Fibroblast of skin of scalp (primary cell): ENCODE results near the gene AGBL1.

ENCODE experiments used
- DNase-seq: peaks from one replicate; pipeline ENCODE4 v3.0.0-alpha.2; 2013

Gene AGBL1

GRCh38 chr15:86743283-86743903 is 663.7 kb downstream of the AGBL1 start:
- no peak for DNase-seq

DNA sequence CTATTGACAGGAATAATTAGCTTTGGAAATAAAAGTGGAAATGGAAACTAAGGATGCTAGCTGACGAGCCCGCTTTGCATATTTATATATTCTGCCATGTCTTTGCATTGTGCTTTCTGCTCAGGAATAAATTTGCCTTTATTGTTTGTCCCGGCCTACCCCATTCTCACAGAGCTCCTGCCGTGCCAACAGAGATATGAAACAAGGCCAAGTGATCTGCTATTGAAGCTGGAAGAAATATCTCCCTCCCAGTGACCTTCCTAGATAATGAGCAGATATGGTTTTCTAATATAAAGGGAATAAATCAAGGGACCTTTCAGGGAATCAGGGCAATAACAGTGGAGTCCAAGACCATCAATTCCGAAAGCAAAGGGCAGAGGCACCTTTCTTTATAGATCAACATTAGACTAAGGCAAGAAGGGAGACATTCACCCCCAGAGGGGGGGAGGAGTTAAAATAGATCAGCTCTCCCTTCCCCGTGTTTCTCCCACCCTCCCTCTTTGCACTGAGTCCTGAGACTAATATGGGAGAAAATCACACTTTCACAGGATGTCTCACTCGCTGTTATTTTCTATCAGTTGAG is 664.6 kb downstream of the AGBL1 start:
- no peak for DNase-seq

DNA sequence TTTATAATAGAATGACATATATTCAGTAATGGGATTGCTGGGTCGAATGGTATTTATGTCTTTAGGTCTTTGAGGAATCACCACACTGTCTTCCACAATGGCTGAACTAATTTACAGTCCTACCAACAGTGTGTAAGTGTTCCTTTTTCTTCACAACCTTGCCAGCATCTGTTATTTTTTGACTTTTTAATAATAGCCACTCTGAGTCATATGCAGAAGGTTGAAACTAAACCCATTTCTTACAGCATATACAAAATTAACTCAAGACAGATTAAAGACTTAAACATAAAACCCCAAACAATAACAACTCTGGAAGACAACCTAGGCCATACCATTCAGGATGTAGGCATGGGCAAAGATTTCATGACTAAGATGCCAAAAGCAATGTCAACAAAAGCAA is 671.4 kb downstream of the AGBL1 start:
- no peak for DNase-seq

- no peak for DNase-seq
These were observed 675.2 kb downstream of the AGBL1 start for GRCh38 chr15:86754846-86755245.

GRCh38 chr15:86756688-86757087 is 677.0 kb downstream of the AGBL1 start:
- DNase-seq: no peak

- no peak for DNase-seq
These were observed 680.3 kb downstream of the AGBL1 start for GRCh38 chr15:86759800-86760523.

DNA sequence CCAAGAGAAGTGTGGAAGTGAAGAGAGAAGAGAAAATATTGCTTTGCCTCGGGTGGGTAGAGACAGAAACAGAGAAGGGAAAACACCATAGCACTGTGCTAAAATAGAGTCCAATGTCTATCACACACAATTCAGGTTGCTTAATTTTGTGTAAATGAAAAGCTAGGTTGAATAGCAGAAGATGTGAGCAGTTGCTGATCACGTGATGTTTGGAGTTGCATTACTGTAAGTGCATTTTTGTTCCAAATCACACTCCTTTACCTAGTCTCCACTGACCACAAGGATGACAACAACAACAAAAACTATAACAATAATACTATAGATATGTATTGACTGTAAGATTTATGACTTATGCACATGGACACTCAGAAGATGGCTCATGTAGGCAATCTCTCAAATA is 683.2 kb downstream of the AGBL1 start:
- no peak for DNase-seq

- no peak for DNase-seq
These were observed 684.4 kb downstream of the AGBL1 start for GRCh38 chr15:86764021-86764420.

DNA sequence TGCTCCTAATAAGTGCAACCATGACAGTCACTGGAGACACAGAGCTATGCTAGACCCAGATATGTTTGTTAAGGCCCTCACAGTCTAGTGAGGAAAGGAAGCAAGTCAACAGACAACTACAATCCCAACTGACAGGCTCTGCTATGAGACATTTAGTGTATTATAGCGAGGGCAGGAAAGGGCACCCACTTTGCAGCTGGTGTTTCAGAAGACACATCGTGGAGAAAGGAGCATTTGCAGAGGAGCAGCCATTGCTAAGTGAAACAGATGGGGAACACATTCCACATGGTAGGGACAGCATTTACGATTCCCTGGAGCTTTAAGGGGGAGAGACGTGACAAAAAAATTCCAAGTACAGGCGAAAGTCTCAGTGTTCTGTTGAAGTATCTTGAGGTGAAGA is 685.6 kb downstream of the AGBL1 start:
- no peak for DNase-seq

- no peak for DNase-seq
These were observed 692.8 kb downstream of the AGBL1 start for GRCh38 chr15:86772369-86773059.

GRCh38 chr15:86773736-86774135 is 694.1 kb downstream of the AGBL1 start:
- DNase-seq: no peak

DNA sequence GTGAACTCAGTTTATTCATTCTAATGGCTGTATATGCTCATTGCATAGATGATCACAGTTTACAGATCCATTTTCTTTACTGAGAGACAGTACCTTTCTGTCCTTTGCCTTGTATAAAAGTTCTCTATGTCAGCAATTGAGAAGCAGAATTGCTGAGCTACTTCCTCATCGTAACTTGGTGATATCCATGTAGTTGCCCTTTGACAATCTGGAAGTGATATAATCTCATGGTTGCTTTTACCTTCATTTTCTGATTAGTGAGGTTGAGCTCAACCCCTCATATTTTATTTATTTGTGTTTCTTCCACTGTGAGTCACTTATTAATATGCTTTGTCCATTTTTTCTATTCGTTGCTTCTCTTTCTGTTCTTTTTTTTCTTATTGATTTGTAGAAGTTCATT is 696.5 kb downstream of the AGBL1 start:
- no peak for DNase-seq

DNA sequence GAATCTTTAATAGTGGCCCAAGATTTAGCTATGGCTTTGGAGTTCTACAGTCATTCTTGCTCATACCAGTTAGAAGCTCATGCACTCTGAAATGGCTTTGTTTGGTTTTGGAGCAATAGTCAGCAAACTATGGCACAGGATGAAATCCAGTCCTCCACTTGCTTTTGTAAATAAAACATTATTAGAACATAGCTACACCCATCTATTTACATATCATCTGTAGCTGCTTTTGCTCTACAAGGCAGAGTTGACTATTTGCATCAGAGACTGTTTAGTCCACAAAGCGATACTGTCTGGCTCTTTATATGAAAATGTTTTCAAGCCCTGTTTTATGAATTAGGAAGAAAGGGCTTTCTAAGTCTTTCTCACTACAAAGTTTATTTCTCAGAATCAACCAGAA is 716.9 kb downstream of the AGBL1 start:
- DNase-seq: no peak

- no peak for DNase-seq
These were observed 717.5 kb downstream of the AGBL1 start for GRCh38 chr15:86797135-86797534.

DNA sequence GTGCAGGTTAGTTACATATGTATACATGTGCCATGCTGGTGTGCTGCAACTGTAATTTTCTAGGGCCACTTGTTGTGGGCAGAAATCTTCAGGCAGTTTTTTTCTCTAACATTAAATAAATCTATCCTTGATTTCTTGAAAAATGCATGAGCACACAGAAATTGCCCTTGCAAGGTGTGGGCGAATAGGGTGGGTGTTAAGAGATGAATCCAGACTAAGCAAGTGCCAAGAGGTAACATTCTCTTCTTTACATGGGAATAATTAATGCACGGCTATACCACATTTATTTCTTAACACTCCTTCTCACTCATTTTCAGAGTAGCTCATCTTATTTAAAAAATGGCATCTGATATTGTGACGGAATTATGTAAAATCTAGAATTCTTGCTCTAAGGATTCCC is 719.6 kb downstream of the AGBL1 start:
- no peak for DNase-seq

GRCh38 chr15:86802244-86802643 is 722.6 kb downstream of the AGBL1 start:
- DNase-seq: no peak

DNA sequence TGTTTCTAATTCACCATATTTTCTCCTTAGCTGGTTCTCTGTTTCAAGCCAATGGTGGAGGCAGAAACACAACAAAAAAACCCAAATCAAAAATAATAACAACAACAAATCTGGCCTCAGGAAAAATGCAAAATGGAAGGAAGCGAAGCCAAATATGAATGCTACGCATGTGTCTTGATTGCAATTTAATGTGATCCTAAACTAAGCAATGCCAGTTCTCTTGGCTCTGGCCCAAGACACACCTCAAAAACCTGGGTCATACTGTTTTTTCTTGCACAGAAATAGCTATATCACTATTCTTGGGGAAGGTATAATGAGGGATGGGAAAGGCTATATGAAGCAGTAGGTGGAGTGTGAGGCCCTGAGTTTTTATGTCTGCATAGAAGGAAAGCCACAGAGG is 724.7 kb downstream of the AGBL1 start:
- no peak for DNase-seq

GRCh38 chr15:86810329-86810728 is 730.7 kb downstream of the AGBL1 start:
- DNase-seq: no peak

- DNase-seq: no peak
These were observed 734.2 kb downstream of the AGBL1 start for GRCh38 chr15:86813892-86814291.

DNA sequence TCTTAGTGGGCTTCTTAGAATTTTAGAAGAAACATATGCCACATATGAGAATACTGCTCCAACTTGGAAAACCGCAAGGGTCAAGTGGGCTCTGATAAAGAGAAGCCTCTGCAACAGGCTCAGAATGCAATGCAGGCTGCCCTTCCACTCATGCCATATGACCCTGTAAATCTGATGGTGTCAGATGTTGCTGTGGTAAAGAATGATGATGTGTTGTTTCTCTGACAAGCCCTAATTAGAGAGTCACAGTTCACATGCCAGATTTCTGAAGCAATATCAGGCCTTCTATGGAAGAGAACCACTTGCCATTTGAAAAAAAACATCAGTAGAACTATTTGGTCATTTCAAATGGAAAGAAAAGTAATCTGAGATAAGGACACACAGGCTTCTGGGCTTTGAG is 749.6 kb downstream of the AGBL1 start:
- no peak for DNase-seq

DNA sequence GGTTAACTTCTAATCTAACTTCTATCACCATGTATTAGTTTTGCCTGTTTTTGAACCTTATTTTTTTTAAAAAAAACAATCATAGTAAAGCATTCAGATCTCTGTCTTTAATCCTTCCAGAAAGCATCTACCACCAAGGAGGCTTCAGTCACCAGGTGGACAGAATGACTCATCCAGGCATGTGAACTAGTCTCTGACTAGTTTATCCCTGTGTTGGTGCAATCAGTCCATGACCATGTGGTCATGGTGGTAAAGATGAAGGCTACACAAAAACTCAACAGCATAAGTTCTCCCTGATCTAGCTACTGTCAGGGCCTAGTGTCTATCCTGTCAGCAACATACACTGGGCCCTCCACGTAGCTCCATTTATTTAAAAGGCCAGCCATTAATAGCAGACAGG is 750.6 kb downstream of the AGBL1 start:
- no peak for DNase-seq

GRCh38 chr15:86833595-86833994 is 753.9 kb downstream of the AGBL1 start:
- no peak for DNase-seq

DNA sequence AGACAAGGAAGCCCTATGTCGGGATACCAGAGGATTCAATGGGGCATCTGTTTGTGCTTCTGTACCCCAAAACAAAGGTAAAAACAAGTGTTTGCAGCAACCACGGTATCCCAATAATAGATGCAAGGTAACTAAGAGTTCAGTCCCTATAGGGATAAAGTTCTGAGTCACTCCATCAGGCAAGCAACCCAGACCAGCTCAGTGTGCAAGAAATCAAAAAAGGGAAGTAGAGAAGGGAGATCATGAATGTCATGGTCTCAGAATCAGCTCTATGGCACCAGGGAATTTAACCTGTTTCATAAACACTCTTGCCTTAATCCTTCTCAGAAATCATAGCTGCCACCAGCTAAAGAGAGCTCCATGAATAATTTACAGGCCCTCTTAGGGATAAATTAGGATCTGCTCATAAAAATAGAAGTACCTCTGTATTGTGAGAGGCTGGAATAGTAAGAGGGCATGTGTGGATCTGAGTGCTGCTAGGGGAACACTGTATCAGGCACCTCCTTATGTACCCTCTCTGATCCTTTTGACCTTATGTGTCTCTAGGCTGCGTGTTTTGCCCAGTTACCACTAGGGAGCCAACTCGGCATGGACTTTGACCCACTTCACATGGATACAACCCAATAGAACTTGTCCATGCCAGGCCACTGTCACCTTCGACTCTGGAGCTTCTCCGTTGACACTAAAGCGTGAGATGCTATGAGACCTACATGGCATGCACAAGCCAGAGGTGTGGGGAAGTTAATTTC is 754.6 kb downstream of the AGBL1 start:
- no peak for DNase-seq
